GM18502 (cell line): ENCODE data around the gene TMEM200C.
"Not testable (repeated sequence)": the region's sequence is repeated elsewhere in the genome, so short reads cannot be mapped to it uniquely, and the experiment has no call there.

Experiments used
- ATAC-seq: cut with Tn5 transposase; IDR thresholded peaks from one replicate; pipeline ENCODE4 v1.9.1; 2021; ENCODE audit warnings: mild to moderate bottlenecking; ENCODE audit not compliant: unreplicated experiment, poor library complexity

TMEM200C gene

DNA sequence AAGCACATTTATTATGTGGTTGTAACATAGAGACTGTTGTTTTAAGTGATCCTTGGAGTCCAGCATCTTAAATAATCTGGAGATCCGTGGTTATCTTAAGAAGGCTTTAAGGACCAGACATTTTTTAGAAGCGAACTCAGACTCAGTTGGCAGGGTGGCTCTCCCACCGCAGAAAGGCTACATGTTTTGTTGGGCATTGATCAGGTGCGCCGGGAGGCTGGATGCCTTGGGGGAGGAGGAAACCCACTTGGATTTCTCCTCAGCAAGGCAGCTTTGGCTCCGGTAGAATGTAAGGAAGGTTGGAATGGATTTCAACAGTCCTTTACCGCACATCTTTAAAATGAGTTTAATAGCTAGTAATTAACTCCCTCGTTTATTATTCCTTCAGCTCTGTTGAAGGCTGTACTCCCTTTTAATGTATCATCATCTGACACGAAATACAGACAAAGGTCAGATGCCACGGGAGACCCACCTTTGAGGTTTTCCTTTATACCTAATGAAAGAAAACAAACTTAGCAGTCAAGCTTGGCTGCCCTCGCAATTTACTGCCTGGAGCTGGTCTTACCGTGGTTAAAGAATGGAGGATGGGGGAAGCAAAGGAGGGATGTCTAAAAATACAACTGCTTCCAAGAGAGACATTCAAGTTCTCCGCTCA is 1.2 kb downstream of the TMEM200C start:
- no peak for ATAC-seq

GRCh38 chr18:5892823-5893431 is 2.4 kb downstream of the TMEM200C start:
- no peak for ATAC-seq

DNA sequence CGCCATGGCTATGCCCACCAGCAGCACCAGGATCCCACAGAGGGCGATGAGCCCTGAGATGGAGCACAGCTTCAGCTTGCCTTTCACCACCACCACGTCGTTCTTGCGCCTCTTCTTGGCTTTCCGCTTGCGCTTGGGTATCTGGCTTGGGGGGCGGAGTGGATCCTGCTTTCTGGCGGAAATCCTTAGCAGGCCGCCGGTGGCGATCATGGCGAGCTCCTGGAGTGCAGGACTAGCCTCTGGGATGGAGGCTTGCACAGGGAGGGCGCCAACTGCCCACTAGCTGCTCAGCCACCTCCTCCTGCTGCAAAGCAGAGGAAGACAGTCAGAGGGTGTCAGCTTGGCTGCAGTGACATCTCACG is 3.5 kb downstream of the TMEM200C start:
- ATAC-seq, result no peak

DNA sequence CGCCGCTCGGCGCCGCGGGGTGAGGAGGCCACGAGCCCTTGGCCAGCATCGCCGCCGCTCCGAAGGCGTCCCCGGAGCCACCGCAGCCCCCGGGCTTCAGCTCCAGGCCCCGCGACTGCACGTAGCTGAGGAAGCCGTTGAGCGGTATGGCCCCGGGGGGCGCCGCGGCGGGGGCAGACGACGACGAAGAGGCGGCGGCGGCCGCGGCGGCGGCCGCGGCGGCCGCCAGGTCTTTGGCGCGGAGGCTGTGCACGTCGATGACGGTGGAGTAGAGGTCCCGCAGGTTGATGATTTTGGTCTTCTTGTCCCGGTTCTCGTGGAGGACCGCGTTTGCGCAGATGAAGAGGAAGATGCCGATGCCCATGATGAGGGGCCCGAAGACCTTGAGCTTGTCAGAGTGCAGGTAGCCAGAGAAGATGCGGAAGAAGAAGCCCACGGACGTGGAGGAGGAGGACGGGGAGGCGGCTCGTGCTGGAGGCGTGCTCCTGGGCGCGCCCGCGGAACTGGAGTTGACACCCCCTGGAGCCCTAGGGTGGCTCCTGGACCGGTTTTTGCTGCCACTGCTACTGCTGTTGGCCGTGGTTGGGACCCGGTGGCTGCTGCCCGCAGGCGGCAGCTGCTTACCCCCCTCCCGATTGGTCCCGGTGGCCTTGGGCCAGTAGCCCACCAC is 4.0 kb downstream of the TMEM200C start:
- ATAC-seq, result no peak

GRCh38 chr18:5890331-5891183 is 4.8 kb downstream of the TMEM200C start:
- ATAC-seq, result peak; percentile 87

GRCh38 chr18:5885361-5885760 is 10.0 kb downstream of the TMEM200C start:
- no peak for ATAC-seq

DNA sequence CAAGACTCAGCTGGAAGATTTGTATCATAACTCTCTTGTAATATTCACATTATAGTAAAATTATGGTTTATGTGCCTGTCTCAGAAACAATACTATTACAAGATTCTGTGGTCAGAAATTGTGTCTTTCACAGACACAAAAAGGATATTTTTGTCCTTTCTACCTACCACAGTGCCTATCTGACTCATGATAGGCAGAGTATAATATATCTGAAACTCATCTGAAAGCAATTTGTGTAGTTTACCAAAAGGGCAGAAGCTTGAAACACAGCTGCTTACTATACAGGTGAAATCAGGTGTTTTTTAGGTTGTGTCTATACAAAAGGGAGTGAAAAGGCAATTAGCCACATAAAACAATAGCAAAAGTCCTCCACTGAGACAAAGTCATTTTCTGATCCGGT is 10.9 kb downstream of the TMEM200C start:
- ATAC-seq, result peak; percentile 89

- no peak for ATAC-seq
Measured at GRCh38 chr18:5879479-5879882, 15.8 kb downstream of the TMEM200C start.

DNA sequence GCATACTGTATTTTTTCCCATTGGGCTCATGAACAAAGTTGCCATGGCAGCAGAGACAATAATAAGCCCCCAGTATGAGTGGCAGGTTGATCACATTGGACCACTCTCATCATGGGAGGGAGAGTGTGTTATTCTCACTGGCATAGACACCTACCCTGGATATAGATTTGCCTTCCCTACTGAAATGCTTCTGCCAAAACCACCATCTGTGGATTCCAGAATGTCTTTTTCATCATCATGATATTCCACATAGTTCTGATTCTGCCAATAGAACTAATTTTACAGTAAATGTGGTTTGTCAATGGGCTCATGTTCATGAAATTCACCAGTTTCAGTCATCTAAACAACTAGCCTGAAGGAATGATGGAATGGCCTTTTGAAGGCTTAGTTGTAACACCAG is 18.4 kb downstream of the TMEM200C start:
- no peak for ATAC-seq

GRCh38 chr18:5874336-5874735 is 21.0 kb downstream of the TMEM200C start:
- no peak for ATAC-seq

GRCh38 chr18:5872886-5873285 is 22.4 kb downstream of the TMEM200C start:
- ATAC-seq, result no peak

DNA sequence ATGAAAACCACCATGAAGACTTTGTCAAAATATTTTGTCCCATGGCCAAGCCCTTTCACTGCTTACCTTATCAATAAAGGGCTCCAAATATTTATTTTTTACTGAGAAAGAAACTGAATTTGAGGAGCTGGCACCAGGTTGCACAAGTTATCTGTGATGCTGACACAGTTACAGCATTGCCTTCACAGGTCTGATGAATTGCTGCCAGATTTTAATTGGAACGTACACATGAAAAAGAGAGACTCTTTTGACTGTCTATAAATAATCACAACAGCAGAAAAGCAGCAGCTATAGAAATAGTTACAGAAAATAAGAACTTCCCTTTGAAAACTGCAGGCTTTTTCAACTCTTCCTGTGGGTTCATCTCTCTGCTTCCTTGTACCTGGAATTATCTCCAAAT is 23.9 kb downstream of the TMEM200C start:
- ATAC-seq, result no peak

DNA sequence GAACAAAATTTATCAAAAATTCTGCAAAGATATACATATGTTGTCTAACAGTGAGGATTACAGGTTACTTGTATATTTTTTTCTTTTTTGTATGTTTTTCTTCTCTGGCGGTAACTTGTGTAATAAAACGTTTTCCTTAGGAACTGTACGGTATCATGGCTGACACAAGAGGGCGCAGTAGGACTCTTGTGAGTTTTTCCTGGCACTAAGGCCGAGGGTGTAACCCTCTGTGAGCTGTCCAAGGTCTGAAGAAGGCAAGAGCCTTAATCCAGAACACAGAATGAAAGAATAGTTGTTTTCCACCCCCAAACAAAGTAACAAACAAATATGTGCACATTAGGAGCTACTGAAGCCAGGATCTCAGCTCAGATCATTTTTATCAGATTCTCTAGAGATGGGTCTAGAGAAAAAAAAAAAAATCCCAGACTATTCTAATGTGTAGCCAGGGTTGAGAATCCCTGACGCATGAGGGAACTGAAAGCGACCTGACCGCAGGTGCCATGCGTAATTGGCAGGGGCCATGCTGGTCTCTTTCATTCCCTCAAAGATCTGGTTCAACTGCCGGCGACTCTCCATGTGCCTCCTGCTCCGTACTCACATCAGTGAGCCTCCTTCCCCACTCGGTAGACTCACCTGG is 27.0 kb downstream of the TMEM200C start:
- peak; percentile 93 for ATAC-seq

DNA sequence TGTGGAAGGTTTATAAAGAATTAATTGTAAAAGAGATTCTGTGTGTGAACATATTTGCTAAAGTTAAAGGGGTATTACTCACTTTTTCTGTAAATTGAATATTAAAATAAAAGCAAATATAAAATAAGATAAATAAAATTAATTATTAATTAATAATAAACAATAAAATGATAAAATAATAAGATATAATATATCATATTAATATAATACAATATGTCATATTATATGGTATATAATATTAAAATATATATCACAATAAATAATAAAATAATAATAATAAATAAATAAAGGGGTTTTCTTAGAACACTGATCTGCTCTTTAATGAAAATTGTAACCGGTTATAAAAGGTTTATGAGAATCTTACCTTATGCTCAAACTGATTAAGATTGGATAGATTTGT is 29.8 kb downstream of the TMEM200C start:
- ATAC-seq, result no peak

DNA sequence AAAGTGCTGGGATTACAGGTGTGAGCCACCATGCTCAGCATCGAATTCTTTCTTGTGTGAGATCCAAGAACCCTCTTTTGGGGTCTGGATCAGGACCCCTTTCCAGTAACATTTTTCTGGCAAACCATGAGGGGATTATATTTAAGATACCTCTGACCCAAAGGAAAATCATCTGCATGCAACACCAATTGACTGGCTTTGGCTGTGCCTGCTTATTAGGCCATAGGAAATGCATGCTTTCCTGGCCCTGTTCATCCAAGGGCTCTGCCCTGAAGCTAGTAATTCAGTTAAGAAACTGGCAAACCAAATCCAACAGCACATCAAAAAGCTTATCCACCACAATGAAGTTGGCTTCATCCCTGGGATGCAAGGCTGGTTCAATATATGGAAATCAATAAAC is 33.2 kb downstream of the TMEM200C start:
- ATAC-seq, result not testable (repeated sequence)

- ATAC-seq, result no peak
Measured at GRCh38 chr18:5857180-5857579, 38.1 kb downstream of the TMEM200C start.

DNA sequence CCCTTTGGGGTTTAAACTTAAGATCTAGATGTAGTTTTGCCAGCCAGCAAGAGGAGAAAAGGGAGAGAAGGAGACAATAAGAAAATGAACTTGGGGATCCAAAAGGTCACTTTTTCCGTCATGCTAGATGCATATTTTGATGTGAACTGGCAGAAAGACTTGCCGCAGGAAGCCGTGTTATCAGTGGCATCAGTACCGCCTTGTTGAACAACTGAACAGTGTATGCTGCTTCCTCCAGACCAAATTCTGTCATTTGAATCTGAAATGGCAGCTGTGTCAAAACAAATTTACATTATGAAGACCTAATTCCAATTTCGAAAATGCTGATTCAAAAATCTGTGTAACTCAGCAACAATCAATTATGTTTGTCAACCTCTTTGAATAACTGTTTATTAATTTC is 42.1 kb downstream of the TMEM200C start:
- no peak for ATAC-seq

GRCh38 chr18:5851998-5852397 is 43.3 kb downstream of the TMEM200C start:
- ATAC-seq, result no peak

DNA sequence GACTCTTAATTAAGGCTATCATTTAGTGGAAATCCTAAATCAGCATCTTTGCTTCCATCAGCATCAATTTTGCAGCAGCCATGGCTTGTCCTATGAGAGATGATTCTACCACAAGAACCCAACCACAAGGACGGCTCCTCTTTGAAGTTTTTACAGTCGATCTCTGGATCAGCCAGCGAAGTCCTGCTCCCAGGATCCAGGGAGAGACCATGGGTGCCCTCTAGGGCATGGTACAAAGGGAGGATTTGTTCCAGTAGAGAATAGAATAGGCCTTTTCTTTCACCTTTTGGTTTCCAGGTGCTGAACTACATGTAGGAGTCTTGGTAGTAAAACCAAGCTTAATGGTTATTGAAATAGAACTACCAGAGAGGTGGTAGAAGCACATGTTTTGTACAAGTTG is 52.7 kb downstream of the TMEM200C start:
- ATAC-seq, result no peak

GRCh38 chr18:5841518-5841917 is 53.8 kb downstream of the TMEM200C start:
- no peak for ATAC-seq
